Glomerular endothelial cell (primary cell): ENCODE results near the gene ZNF443. TPM values are rescaled to one million over a fixed set of nuclear protein-coding genes. Genes with fewer than 3 reads are reported as not detected.
"Not testable (repeated sequence)": the region's sequence is repeated elsewhere in the genome, so short reads cannot be mapped to it uniquely, and the experiment has no call there.

Experiments used
- DNase-seq: peaks from one replicate; pipeline ENCODE4 v3.0.0-alpha.2; 2011; ENCODE audit warnings: low read depth, low spot score; ENCODE audit errors: extremely low read depth
- total RNA-seq: library from RNA; depleted of rRNA; stranded (reverse); fragments of >200 nt; gene quantifications from 2 replicates; pipeline ENCODE4 v1.2.3, GENCODE V29; 2015

Gene ZNF443
- total RNA-seq, result 1.2 and 2.3 TPM in 2 replicates

DNA sequence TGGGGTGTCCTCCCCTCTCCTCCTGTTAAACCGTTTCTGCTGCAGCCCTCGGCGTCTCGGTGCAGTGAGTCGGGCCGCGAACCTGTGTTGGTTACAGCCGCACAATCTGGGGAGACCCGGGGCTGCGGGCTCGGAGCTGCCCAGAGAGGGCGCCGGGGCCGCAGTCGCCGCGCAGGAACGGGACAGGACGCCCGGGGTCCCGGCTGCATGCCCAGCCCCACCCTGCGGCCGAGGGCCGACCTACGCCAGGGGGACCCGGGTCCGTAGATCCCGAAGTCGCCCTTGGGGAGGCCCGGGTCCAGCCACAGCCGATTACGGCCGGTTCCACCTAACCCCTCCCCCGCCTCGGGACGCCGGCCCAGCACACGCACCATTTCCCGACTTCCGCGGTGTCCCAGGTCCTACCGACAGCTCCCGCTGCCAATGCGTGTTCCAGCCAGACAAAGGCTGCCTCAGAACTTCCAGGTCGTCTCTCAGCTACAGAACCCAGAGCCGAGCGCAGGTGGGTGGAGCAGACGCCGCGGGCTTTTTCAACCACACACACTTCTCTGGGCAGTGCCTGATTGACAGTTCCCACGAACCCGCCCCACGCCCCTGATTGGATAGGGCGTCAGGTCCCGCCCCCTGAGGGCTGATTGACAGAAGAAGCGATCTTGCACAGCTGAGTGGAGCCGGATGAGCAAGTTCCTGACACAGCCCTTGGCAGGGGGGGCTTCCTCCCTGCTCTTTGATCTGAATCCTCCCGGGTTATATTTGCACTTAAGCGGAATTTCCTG is at the start of gene ZNF443:
ZNF443 (minus strand) TSS at position 481 of the 776 bp plus-strand sequence; CDS start at position 374, 107 bp downstream.
- DNase-seq, result peak; percentile 91

DNA sequence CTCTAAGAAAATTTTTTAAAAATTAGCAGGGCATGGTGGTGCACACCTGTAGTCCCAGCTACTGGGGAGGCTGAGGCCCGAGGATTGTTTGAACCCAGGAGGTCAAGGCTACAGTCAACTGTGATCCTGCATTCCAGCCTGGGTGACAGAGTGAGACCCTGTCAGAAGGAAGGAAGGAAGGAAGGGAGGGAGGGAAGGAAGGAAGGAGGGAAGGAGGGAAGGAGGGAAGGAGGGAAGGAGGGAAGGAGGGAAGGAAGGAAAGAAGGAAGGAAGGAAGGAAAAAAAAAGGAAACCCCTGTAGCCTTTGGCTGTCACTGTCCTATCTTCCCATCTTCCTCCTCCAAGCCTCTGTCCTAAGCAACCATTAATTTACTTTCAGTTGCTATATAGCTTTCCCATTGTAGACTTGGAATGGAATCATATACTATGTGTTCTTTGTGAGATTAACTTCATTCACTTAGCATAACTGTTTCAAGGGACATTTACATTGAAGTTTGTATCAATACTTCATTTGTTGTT is 45.5 kb upstream of the ZNF443 start:
- DNase-seq, result not testable (repeated sequence)

DNA sequence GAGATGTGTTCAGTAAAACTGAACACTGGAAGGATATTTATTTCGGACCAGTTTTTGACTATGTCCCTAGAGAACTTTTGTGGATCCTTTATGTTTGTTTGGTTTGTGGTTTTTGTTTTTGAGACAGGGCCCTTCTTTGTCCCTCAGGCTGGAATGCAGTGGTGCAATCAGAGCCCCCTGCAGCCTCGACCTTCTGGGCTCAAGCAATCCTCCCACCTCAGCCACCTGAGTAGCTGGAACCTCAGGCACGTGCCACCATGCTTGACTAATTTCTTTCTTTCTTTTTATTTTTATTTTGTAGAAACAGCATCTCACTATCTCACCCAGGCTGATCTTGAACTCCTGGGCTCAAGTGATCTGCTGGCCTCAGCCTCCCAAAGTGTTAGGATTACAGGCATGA is 44.8 kb upstream of the ZNF443 start:
- DNase-seq, result no peak

DNA sequence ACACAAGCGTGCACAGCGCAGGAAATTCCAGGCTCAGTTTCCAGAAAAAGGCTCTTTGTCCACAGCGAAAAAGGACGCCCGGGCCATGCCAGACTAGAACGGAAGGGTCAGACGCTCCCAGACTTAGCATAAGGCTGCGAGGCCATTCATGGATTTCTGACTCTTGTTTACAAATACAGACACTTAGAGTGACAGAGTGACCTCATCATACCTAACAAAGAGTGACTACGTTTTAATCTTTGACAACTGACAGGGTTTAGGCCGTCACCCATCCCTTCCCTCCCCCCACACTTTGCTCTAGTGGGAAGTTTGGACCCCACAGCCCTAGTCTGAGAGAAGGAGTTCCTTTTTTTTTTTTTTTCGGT is 44.2 kb upstream of the ZNF443 start:
- DNase-seq, result no peak

DNA sequence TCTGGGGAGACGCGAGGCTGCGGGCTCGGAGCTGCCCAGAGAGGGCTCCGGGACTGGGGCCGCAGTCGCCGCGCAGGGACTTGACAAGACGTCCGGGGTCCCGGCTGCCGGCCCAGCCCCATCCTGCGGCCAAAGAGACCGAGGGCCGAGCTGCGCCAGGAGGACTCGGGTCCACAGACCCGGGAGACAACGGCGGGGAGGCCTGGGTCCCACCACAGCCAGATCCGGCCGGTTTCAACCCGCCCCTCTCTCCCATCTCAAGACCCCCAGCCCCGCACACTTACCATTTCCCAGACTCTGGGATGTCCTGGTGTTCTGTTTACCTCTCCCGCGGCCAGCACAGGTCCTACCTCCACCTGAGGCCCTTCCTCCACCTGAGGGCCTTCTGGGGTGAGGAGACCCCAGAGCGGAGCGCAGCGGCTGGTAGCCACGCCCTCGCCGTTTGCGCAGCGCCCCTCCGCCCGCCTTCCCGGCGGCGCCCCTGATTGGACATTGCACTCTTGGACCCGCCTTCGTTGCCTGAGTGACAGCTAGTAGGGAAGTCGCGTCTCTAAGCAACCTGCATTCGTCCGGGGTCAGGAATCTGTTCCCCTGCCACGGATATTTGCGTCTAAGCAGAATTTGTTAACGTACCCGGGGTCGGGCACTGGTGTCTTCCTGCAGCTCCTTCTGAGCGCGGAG is 43.7 kb upstream of the ZNF443 start, which contains the start of gene ZNF709:
ZNF709 (minus strand) TSS at position 446 of the 681 bp plus-strand sequence; CDS start at position 287, 159 bp downstream.
- peak; percentile 42 for DNase-seq

DNA sequence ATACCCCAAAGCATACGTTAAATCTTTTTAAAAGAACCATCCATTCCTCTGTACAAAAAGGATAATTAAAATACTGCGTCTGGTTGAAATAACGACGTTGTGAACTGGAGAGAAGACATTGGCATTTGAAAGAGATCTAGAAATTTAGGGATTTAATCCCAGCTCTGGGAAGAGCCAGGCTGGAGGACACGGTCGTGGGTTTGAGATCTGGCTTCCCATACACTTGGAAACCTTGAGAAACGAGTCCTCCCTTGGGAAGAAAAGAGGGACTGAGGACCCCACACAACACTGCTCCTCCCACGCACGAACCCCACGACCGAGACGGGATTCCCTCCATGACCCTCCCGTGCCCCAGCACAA is 43.2 kb upstream of the ZNF443 start:
- no peak for DNase-seq

DNA sequence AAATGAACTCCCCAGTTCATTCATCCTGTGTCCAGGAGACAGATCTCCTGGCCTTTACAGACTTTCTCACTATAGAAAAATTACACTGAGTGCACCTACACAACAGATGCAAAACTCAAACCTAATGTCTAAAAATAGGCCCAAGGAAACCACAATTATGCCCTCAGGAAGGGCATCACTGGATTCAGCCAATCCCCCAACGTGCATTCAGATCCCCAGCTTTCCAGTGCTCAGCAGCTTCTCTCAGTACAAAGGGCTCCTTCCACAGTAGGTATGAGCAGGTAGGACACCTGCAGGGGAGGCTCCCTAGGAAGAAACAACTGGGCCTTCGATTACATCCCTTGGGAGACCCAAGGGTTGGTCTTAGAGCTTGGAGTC is 41.7 kb upstream of the ZNF443 start:
- DNase-seq, result no peak

DNA sequence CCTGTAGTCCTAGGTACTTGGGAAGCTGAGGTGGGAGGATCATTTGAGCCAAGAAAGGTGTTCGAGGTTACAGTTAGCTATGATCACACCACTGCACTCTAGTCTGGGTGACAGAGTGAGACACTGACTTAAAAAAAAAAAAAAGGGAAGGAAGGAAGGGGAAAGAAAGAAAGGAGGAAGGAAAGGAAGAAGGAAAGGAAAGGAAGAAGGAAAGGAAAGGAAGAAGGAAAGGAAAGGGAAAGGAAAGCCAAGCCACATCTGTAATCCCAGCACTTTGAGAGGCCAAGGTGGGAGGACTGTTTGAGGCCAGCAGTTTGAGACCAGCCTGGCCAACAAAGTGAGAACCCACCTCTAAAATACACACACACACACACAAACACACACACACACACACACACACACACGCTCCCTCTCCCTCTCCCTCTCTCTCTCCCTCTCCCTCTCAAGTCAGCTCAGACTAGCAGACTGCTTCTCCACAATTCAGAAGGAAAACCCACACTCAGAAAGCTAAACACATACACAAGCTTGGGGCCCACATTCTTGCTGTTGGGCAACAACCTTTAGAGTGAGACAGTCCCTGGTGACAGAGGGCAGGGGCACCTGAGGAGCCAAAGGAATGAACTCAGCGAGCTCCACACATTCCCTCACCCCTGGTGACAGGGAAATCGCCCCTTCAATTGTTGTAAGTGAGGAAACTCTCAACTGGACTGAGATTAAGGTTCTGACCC is 41.1 kb upstream of the ZNF443 start:
- no peak for DNase-seq

DNA sequence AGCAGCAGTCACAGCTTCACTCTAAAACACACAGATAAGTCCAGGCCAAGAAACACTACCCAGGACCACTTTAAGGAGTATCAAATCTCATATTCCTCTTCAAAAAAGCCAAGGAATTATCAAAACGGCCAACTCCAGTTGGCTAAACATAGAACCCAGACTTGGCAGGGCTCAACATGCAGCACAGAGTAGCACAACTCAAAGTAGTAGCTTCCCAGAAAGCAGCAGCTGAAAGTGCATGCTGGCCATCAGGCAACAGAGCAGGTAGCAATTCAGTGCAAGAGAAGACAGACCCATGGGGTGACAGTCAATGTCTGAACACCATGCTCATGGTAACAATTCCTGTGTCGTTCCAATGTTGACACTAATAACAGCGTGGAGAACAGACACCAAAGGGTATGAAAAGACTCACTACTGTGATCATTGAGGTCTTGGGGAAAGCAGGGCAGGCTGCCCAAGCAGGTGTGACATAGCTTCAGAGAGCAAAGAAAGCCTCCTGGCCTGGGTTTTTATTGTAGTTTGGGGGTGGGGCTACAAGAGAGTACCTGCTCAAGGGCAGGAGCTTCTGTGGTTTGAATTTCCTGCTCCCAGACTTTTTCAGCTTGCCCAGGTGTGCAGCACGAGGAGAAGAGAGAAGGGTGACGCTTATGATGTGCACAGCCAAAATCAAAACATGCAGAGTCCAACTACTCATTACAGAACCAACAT is 37.6 kb upstream of the ZNF443 start:
- DNase-seq, result no peak

DNA sequence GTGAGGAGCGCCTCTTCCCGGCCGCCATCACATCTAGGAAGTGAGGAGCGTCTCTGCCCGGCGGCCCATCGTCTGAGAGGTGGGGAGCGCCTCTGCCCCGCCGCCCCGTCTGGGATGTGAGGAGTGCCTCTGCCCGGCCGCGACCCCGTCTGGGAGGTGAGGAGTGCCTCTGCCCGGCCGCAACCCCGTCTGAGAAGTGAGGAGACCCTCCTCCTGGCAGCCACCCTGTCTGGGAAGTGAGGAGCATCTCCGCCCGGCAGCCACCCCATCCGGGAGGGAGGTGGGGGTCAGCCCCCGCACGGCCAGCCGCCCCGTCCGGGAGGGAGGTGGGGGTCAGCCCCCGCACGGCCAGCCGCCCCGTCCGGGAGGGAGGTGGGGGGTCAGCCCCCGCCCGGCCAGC is 26.8 kb upstream of the ZNF443 start:
- DNase-seq, result not testable (repeated sequence)

DNA sequence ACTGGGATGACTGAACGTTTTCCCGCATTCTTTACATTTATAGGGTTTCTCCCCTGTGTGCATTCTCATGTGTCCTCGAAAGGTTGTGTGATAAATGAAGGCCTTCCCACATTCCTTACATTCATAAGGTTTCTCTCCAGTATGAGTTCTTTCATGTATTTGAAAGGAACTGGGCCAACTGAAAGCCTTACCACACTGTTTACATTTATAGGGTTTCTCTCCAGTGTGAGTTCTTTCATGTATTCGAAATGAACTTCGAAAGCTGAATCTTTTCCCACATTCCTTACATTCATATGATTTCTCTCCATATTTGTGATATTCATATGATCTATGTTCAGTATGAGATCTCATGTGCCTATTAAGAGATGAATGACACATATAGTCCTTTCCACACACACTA is 24.4 kb upstream of the ZNF443 start:
- DNase-seq, result no peak

DNA sequence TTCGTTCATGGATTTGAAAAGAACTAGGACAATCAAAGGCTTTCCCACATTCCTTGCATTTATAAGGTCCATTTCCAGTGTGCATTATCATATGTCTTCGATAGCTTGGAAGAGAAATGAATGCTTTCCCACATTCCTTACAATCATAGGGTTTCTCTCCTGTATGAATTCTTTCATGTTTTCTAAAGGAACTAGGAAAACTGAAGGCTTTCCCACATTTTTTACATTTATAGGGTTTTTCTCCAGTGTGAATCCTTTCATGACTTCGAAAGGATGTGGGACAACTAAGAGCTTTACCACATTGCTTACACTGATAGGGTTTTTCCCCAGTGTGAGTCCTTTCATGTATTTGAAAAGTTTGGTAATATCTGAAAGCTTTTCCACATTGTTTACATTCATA is 23.9 kb upstream of the ZNF443 start:
- DNase-seq, result no peak

DNA sequence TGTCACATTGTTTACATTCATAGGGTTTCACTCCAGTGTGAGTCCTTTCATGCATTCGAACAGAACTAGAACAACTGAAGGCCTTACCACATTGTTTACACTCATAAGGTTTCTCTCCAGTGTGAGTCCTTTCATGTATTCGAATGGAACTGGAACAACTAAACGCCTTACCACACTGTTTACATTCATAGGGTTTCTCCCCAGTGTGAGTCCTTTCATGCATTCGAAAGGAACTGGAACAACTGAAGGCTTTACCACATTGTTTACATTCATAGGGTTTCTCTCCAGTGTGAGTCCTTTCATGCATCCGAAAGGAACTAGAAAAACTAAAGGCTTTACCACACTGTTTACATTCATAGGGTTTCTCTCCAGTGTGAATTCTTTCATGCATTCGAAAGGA is 23.3 kb upstream of the ZNF443 start:
- DNase-seq, result not testable (repeated sequence)

DNA sequence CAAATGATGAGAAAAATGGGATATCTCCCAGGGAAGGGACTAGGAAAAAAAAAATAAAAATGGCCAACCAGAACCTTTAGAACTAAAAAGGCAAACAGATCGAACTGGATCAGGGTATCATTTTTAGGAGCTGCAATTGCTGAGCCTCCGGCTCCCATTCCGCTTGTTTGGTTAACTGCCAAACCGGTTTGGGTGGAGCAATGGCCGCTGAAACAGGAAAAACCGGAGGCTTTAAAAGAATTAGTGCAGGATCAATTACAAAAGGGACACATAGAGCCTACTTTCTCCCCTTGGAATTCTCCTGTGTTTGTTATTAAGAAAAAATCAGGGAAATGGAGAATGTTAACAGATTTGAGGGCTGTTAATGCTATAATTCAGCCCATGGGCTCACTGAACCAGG is 12.7 kb upstream of the ZNF443 start:
- DNase-seq, result no peak

DNA sequence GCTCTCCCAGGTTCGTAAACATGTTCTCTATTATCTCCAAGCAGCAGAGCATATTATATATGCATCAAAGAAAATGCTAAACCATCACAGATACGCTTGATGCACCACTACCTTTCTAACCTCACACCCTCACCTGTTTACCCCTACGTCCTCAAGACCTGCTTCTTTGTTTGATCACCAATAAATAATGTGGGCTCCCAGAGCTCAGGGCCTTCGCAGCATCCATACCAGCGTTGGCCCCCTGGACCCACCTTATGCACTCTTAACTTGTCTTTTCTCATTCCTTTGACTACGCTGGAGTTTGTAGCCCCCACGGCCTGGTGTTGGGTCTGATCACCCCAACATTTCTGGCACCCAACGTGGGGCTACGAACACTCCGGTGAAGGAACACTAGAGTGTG is 10.0 kb upstream of the ZNF443 start:
- DNase-seq, result no peak

DNA sequence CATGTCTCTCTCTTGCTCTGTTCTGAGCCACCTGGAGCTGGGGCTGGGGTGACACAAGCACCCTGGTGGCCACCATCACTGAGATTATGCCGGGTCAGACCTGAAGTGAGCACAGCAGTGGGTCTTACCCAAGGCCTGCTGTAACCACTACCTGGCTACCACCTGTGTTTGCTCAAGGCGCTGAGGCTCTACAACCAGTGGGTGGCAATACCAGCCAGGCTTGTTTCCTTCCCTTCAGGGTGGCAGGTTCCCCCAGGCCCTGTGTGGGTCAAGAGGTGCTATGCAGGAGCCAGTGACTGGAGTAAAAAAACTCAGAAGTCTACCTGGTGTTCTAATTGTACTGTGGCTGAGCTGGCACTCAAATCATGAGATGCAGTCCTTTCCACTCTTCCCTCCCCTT is 8.0 kb upstream of the ZNF443 start:
- DNase-seq, result no peak

DNA sequence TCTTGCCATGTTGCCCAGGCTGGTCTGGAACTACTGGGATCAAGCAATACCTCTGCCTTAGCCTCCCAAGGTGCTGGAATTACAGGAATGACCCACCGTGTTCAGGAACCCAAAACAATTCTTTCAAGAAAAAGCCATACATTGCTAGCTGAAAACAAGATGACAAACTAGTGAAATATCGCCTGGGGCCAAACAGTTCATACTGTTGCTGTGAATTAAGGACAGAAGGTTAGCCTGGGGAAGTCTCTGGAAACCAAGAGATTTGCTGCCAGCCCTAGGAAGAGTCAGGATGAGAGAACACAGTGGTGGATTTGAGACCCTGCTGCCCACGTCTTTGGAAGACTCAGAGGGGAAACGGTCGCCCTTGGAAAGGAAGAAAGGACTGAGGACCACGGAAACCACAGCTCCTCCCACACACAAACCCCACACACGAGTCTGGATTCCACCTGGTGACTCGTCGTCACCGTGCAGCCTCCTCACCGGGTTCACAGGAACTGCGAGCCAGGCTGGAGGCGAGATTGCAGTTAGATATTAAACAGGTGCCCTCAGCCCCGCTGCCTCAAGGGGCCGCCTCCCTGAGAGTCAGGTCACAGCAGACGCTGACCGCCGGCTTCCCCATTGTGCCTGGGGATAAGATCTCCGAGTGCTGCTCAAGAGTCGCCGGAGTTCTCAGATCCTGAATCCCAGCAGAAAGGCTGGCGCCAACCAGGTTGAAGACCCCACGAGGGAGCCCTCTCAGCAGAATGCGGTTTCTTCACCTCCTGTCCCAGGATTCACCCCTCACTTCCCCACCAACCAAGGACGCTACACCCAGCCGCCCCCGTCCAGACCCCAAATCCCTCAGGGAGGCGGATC is 908 bp downstream of the ZNF443 start:
- DNase-seq, result not testable (repeated sequence)

DNA sequence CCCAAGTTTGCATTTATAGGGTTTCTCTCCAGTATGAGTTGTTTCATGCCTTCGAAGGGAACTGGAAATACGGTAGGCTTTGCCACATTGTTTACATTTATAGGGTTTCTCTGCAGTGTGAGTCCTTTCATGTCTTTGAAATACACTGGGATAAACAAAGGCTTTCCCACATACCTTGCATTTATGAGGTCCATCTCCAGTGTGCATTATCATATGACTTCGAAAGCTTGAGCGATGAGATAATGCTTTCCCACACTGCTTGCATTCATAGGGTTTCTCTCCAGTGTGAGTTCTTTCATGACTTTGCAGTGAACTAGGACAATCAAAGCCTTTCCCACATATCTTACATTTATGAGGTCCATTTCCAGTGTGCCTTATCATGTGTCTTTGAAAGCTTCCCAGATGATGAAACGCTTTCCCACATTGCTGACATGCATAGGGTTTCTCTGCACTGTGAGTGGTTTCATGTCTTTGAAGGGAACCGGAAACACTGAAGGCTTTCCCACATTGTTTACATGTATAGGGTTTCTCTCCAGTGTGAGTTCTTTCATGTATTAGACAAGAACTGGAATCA is 10.0 kb downstream of the ZNF443 start:
- DNase-seq, result not testable (repeated sequence)

DNA sequence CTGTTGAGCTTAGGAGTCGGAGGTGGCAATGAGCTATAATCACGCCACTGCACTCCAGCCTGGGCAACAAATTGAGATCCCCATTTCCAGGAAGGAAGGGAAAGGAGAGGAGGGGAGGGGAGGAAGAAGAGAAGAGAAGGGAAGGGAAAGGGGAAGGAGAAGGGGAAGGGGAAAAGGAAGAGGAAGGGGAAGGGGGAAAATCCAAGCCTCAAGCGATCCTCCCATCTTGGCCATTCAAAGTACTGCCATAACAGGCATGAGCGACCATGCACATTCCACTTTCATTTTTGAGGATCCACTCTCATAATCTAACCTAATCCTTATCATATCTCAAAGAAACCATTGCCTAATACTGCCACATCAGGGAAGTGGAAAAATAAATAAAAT is 14.9 kb downstream of the ZNF443 start:
- DNase-seq, result no peak
